ENCODE results near the gene SRRM1.

- TF ChIP-seq CTCF (IDR thresholded peaks at IDR 0.05) = no peak
- no peak for TF ChIP-seq POLR2A (IDR thresholded peaks at IDR 0.05)
- no peak for TF ChIP-seq EP300 (IDR thresholded peaks at IDR 0.05)
Measured at GRCh38 chr1:24619376-24619775, 23.7 kb upstream of the SRRM1 start.

Measured in upper lobe of left lung (tissue), 4 donors.